DMS 273 treated with DMSO at 0.1 percent for 48 hours (cell line): Measurements from ENCODE around the gene OR2T27.
A peak's percentile ranks its signal among the peaks of the same experiment; 100 is the strongest.
"Not testable (repeated sequence)": the region's sequence is repeated elsewhere in the genome, so short reads cannot be mapped to it uniquely, and the experiment has no call there.

Experiments used
- DNase-seq: peaks from one replicate; lab custom pipeline; 2025; lab: John Stamatoyannopoulos, UW

Gene OR2T27

DNA sequence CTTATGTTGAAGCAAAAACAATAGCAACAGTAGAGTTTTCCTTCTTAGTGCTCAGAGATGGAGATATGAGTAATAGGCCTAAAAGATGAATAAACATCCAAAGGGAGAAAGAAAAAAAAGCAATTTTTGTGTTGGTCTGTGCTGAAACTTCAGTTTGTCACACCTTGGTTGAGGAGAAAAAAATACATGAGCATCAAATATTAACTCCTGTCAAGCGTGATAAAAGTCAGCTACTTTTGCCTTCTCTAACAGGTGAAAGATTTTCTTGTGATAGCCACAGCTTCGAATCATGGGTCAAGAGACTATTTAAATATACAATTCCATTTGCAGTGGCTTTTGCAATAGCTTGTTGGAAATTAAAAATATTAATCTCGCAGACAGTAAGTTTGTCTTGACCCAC lies 14.4 kb downstream of the OR2T27 start:
- DNase-seq: not testable (repeated sequence)

DNA sequence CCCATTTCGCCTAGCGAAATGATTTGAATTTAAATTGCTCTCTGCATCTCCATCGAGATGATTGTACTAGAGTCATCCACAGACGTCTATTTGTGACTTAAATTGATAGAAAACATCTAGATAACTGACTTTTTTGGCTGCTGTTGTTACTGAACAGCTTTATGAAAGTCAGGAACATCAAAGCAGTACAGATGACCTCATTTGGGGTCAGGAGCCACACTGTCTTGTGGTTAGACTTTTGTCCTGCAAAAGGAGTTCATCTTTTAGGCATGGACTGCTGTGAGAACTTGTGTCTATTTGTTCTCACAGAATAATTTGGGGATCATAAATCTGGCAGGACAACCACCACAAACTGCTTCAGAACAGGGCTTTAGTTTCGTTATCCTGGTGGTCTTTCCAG lies 15.7 kb downstream of the OR2T27 start:
- DNase-seq: not testable (repeated sequence)

DNA sequence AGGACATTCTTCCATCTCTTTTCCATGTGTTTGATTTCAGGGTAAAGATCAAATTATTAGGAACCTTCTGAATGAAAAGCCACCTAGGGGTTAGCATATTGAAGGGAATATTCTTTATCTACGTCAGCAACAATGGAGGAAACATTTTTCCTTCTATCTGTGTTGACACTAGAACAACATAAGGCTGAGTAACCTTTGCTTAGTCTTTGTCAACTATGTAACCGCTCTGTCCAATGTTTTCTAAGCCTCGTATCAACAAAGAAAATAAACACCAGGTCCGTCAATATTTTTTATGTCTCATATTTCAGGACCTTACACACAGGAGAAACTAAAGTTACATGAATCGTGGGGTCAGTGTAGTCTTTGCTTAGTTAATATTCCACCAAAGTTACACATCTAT lies 18.7 kb downstream of the OR2T27 start:
- not testable (repeated sequence) for DNase-seq

DNA sequence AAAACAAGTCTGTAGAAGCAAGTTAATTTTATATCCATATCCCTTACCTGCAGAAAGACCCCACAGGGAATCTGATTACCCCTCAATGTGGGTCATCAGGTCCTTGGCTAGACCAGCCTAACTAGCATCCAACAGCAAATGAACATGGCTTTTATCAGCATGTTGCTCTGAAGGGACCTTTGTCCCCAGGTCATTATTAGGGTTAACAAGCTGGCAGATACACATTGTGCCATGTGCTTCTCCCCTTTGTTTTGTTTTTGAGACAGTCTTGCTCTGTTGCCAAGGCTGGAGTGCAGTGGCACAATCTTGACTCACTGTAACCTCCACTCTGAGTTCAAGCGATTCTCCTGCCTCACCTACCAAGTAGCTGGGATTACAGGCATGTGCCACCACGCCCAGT lies 20.3 kb downstream of the OR2T27 start, which contains the start of gene OR2T11:
Gene OR2T11, minus strand, starts transcription at position 101 of the 400 bp plus-strand sequence. CDS start 7,963 bp downstream, outside the sequence.
- DNase-seq: not testable (repeated sequence)

DNA sequence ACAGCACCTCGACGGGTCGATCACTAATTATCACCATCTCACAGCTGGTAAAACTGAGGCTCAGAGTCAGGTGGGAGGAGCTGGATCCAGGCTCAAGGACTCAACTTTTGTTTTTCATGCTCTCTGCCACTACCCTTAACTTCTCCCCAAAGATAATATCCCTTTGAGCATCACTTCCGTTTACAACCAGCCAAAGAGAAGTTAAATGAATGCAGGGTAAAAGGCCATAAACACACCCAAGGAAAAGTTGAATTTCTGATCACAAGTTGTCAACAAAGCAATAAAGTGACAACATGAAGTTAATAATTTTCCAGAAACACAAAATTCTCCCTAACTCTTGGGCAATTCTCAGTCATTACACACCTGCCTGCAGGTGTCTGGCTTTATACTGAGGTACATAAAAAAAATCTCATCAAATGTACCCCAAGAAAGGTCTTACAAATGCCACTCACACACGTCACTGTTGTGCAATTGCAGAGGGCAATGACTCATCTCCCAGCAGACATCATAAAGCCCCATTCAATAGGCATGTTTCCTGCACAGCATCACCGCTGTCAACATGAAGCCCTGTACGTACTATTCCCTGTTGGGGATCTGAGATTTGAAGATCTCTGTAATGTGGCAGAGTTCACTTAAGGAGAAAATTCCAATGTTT lies 23.8 kb downstream of the OR2T27 start:
- no peak for DNase-seq

DNA sequence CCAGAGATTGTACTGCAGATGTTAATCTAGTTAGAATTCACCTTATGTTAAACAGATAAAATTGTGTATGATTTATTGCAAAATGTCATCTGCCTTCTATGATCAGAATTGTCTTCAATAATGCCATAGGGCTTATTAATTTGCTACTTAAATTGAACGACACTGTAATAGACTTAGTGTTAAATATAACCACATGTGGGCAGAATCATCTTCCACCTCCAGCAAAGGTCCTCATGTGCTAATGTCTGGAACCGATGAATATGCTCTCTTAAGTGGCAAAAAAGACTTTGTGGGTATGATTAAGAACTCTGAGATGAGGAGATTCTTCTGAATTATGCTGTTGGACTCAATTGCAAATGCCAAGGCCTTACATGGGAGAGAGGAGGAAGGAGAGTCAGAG lies 24.8 kb downstream of the OR2T27 start:
- no peak for DNase-seq

DNA sequence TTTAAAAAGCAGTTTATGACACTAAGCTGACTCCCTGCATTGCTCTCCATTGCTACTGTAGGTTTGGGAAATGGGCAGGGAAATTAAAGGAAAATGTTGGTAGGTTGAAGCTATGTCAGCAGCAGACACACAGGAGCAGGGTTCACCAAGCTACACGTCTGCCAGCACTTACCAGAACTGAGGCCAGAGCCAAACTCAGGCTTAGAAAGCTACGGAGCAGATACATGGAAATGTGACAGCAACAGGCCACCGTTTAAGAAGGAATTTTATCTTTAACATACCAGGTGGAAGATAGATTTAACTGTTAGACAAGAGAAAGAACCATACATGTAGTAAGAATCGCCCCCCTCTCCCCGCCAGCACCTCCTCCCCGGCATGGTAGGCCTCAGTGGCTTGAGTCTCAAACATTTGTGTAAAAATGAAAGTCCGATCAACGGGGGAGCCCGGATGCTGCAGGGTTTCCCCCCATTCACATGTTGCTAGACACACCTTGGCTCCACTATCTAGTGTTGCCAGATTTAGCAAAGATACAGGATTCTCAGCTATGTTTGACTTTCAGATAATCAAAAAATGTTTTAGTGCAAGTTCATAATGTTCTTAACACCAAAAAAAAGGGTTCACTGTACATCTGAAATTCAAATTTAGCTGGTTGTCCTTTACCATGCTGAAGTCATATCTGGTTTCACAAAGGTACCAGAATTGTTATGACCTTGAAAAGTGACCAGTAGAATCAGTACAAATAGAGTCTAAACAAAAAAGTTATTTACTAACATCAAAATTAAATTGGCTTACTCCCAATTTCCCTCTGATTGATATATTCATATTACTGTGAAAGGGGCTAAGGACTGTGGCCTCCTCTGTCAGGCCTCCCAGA lies 27.1 kb downstream of the OR2T27 start:
- no peak for DNase-seq

DNA sequence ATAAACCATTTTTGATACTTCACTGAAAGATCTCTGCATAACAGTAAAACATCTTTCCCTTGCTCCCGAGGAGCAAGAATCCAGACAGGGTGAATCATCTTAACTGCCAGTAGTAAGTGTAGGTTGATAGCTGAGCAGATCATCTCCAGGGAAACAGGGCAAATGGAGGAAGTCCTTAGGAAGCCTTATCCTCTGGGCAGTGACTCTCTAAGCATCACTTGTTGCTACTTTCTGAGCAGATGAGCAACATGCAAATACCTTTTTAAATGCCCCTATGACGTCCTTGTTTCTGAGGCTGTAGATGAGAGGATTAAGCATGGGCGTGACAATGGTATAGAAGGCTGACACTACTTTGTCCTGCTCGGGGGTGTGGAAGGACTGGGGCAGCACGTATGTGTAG lies 29.4 kb downstream of the OR2T27 start:
- DNase-seq: no peak

DNA sequence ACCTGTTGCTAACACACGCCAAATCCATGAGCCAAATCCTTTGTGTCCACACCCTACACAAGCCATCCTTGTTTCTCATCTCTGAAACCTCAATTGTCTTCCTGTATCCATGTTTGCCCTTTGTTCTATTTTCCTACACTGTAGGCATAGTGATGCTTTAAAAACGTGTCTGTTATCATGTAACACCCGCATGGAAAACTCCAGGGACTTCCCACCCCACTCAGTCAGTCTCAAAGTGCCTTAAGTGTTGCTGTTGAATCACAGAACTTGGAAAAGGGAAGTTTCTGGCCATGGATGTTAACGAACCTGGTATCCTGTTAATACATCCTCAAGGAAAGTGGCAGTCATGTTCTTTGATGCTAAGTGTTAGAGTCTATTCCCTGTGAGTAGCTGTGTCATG lies 30.2 kb downstream of the OR2T27 start:
- DNase-seq: no peak

DNA sequence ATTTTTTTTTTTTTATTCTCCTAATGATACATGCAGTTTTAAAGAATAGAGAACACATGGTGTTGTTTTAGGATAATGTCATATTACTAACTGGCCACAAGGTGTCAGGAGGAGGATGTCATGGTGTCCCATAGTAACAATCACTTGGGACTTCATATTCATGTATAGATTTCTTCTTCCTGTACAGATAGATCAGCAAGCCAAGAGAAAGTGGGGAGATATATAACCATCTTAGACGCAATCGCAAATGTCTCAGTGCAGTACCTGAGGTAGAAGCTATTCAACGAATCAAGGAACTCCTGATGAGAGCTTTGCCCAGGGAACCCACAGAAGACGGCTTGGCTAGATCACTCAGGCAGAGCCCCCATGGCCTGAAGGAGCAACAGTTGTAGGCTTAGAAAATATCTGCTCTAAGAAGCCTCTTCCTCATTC lies 32.7 kb downstream of the OR2T27 start:
- peak; percentile 10 for DNase-seq

DNA sequence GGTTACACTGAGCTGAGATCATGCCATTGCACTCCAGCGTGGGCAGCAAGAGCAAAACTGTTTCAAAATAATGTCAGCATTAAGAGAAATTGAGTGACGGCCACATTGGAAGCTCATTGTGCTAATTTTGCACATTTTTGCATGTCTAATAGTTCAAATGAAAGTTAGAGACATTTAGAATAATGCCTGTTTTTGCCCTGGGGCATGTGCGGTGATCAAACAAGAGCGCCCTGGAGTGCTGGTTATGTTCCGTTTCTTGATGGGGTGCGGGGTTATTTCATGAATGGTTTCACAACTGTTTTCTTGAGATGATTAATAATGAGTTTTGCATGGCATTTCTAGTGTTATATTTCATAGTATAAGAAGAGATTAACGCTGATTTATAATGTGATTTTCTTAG lies 33.6 kb downstream of the OR2T27 start:
- DNase-seq: no peak

DNA sequence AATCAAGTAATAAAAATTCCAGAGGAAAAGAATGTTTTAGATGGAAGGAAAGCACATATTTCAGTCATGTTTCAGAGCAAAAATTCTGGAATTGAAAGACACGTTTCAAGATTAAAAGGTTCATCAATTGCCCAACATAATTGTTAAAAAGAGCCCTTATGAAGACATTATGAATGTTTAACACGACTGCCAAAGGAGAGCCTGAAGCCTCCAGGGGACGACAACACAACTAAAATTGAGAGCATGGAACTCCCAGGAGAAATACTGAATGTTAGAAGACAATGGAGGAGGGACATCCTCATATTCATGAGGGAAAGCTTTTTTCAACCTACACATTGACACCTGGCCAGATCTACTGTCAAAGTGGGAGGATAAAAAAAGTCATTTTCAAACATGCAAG lies 36.5 kb downstream of the OR2T27 start:
- DNase-seq: no peak

DNA sequence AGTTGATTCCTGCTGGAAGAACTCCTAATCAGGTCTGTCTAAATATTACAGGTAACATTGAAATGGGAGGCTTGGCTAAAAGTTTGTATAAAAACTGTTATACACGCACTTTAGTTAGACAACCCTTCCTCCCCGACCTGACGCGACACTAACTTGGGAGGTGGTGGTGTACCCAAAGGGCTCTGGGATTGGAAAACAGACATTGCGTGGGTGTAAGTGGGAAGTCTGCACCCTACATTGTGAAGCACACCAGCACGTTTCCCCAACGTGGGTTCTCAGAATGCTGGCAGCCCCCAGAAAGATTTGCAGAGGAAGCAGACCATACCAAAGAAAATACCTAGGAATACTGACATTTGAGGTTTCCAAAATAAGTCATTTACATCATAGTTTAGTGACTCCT lies 37.2 kb downstream of the OR2T27 start:
- no peak for DNase-seq

DNA sequence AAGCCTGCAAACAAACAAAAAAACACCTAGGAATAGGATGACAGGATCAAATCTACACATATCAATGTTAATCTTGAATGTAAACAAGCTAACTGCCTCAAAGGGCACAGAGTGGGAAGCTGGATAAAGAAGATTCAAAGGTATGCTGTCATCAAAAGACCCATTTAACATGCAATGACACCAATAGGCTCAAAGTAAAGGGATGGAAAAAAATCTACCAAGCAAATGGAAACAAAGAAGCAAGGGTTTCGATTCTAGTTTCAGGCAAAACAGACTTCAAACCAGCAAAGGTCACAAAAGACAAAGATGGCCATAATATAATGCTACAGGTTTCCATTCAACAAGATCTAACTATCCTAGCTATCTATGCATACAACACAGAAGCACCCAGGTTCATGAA lies 41.6 kb downstream of the OR2T27 start:
- no peak for DNase-seq

DNA sequence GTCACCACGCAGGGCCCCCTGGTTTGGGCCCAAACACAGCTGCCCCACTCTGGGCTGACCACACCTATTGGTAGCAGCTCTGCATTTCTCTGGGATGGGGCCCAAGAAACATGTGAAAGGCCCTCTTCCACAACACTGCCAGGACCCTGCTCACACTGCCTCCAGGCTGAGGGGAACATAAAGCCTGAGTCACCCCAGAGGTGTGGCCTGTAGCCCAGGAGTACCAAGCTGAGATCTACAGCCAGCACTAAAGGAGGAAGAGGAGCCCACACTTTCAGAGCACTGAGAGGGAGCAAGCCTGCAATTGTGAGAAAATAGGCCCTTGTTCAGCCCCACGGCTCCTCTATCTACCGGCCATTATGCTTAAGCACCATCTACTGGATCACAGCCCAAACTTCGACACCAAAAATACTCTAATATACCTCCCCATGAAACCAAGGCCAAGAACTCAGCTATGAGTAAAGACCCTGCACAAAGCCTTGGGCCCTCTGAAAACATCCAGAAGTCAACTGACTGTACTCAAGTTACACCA lies 43.4 kb downstream of the OR2T27 start:
- DNase-seq: no peak

DNA sequence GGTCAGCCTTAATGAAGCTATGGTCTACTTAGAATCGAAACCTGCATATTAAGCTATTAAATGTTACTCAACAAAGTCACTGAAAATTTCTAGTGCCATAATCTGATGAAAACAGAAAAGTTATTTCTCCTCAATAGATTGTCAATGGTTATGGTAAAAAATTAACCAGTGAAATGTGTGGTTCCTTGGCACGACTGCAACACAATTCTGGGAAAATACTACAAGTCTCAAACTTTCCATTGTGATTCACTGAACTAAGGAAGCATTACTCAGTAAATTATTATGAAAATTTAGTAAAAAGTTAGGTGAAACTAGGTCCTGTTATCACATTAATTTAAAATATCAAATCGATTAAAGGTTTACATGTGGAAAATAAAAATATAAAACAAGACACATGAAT lies 45.0 kb downstream of the OR2T27 start:
- DNase-seq: no peak
